HG02973 (cell line): Measurements from ENCODE around the gene LGALS14.

Source experiments
- ATAC-seq: cut with Tn5 transposase; IDR thresholded peaks from one replicate; pipeline ENCODE4 v1.9.1; 2021; ENCODE audit warnings: moderate library complexity; ENCODE audit not compliant: unreplicated experiment

Gene LGALS14

DNA sequence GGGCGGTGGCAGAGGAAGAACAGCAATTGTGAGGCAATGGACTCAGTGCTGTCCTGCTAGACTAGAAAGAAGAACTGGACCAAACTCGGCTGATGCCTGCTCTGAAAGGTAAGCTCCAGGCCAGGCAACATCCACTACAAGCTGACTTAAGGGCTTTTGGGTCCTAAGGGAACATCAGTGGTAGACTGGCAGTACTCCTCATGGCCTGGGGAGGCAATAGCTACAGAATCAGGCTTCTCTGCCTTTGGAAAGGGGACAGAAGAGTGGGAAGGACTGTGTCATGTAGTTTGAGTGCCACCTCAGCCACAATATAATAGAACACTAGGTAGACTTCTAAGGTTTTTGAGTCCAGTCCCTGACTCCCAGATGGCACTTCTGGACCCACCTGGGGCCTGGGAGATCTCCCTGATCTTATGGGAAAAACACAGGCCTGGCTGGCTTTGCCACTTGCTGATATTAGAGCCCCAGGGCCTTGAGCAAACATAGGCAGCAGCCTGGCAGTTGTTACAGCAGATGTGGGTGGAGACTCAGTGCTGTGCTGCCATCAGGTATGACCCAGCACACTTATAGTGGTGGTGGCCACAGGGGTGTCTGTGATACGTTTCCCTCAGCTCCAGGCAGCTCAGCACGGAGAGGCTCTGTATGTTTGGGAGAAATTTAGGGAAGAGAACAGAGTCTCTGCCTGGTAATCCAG is 42.7 kb downstream of the LGALS14 start:
- ATAC-seq = no peak

DNA sequence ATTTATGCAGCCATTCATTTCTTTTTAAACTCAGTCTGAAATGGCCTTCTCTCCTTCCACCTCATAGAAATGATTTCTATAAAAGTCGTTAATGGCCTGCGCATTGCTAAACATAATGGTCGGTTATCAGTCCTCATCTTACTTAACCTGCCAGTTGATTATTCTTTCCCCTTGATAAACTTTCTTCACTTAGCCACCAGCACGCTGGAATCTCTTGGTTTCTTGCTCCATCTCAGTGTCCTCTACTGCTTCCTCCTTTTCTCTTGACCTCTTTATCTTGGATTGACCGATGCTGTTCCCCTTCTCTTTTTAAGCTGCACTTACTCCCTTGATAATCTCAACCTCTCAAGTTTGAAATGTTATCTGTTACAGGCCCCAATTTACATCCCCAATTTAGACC is 45.7 kb downstream of the LGALS14 start:
- ATAC-seq = no peak

DNA sequence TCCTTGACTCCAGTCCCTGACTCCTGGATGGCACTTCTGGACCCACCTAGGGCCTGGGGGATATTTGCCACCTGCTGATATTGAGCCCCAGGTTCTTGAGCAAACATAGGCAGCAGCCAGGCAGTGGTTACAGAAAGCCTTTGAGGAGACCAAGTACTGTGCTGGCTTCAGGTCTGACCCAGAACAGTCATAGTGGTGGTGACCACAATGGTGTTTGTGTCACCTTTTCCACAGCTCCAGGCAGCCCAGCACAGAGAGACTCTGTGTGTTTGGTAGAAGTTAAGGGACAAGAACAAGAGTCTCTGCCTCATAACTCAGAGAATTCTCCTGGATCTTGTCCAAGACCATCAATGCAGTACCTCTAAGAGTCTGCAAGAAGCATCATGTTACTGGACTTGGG is 48.1 kb downstream of the LGALS14 start:
- no peak for ATAC-seq

DNA sequence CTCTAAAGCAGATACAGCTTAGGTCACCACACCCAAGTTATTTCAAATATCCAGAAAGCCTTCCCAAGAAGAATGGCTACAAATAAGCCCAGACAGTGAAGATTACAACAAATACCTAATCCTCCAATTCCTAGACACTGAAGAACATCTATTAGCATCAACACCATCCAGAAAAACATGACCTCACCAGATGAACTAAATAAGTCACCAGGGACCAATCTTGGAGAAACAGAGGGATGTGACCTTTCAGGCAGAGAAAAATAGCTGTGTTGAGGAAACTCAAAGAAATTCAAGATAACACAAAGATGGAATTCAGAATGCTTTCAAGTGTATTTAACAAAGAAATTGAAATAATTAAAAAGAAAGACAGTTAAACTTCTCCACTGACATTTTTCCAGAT is 48.5 kb downstream of the LGALS14 start:
- ATAC-seq = no peak

DNA sequence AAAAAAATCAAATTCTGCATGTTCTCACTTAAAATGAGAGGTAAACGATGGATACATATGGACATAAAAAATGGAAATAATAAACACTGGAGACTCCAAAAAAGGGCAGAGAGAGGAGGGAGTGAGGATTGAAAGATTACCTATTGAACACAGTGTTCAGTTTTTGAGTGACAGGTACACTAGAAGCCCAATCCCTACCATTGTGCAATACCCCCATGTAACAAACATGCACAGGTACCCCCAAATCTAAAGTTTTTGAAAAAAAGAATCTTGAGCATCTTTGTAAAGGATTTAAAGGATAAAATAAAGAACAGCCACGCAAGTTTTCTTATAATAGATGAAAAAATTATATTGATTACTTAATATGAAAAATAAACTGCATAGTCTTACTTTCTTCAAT is 50.3 kb downstream of the LGALS14 start:
- no peak for ATAC-seq

DNA sequence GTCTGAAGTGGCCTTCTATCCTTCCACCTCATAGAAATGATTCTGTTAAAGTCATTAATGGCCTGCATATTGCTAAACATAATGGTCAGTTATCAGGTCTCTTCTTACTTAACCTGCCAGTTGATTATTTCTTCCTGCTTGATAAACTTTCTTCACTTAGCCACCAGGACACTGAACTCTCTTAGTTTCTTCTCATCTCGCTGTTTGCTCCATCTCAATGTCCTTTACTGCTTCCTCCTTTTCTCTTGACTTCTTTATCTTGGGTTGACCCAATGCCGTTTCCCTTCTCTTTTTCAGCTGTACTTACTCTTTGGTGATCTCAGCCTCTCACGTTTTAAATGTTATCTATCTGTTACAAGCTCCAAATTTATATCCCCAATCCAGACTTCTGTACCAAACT is 50.7 kb downstream of the LGALS14 start:
- no peak for ATAC-seq
